Amniotic stem cell (primary cell): ENCODE results near the gene FGD2.
"Not testable (repeated sequence)": the region's sequence is repeated elsewhere in the genome, so short reads cannot be mapped to it uniquely, and the experiment has no call there.

Experiments
- DNase-seq: peaks from one replicate; lab custom pipeline; 2025; lab: John Stamatoyannopoulos, UW

Gene FGD2

GRCh38 chr6:37058984-37059343 is 53.5 kb downstream of the FGD2 start:
- DNase-seq = not testable (repeated sequence)

- DNase-seq = peak; percentile 90
Measured at GRCh38 chr6:37059344-37060194, 54.1 kb downstream of the FGD2 start.

GRCh38 chr6:37060195-37060559 is 54.7 kb downstream of the FGD2 start:
- no peak for DNase-seq

GRCh38 chr6:37061157-37061804 is 55.8 kb downstream of the FGD2 start:
- no peak for DNase-seq

GRCh38 chr6:37062424-37062823 is 57.0 kb downstream of the FGD2 start:
- DNase-seq = no peak

- no peak for DNase-seq
Measured at GRCh38 chr6:37068356-37069270, 63.2 kb downstream of the FGD2 start.

GRCh38 chr6:37069639-37070038 is 64.2 kb downstream of the FGD2 start:
- DNase-seq = no peak

GRCh38 chr6:37072526-37072925 is 67.1 kb downstream of the FGD2 start:
- DNase-seq = no peak

- DNase-seq = no peak
Measured at GRCh38 chr6:37074053-37074827, 68.8 kb downstream of the FGD2 start.

GRCh38 chr6:37077191-37077904 is 71.9 kb downstream of the FGD2 start:
- no peak for DNase-seq

GRCh38 chr6:37077905-37078296 is 72.4 kb downstream of the FGD2 start:
- DNase-seq = peak; percentile 68
